GM23338 (cell line): Measurements from ENCODE around the gene SEMA4F. TPM values are rescaled to one million over a fixed set of nuclear protein-coding genes. Genes with fewer than 3 reads are reported as not detected.

Source experiments
- ATAC-seq: fragments of 200-7000 bp; cut with Tn5 transposase; 3 replicates; pipeline ENCODE4 v1.9.1; 2020
- DNase-seq: peaks from one replicate; pipeline ENCODE4 v3.0.0-alpha.2; 2015; ENCODE audit warnings: low spot score
- H2AFZ ChIP-seq: fragments of 200-600 bp; sonication (generic); 2 replicates; pipeline ENCODE4 v1.8.0; 2016; ENCODE audit warnings: antibody characterized with exemption, mild to moderate bottlenecking, moderate library complexity
- H3F3A ChIP-seq: fragments of 200-600 bp; sonication (generic); replicated peaks from 2 replicates; pipeline ENCODE4 v1.8.0; 2017; ENCODE audit warnings: antibody characterized with exemption, mixed run types, low read depth
- H3K27ac ChIP-seq: fragments of 200-600 bp; sonication (generic); 2 replicates; pipeline ENCODE4 v1.6.1; 2016; ENCODE audit warnings: low read depth
- H3K27me3 ChIP-seq: fragments of 200-600 bp; sonication (generic); 2 replicates; pipeline ENCODE4 v1.8.0; 2016; ENCODE audit warnings: mild to moderate bottlenecking, mixed run types, moderate library complexity; ENCODE audit not compliant: insufficient read depth
- H3K36me3 ChIP-seq: fragments of 200-600 bp; sonication (generic); 2 replicates; pipeline ENCODE4 v1.8.0; 2016; ENCODE audit warnings: mild to moderate bottlenecking; ENCODE audit not compliant: insufficient read depth
- H3K4me1 ChIP-seq: fragments of 200-600 bp; sonication (generic); 2 replicates; pipeline ENCODE4 v1.8.0; 2016; ENCODE audit warnings: mild to moderate bottlenecking, moderate library complexity; ENCODE audit not compliant: insufficient read depth
- H3K4me2 ChIP-seq: fragments of 200-600 bp; sonication (generic); 2 replicates; pipeline ENCODE4 v1.7.1; 2017; ENCODE audit warnings: mixed run types
- H3K4me3 ChIP-seq: fragments of 200-600 bp; sonication (generic); 2 replicates; pipeline ENCODE4 v1.6.1; 2016; ENCODE audit warnings: mixed run types
- H3K79me2 ChIP-seq: fragments of 200-600 bp; sonication (generic); replicated peaks from 2 replicates; pipeline ENCODE4 v1.8.0; 2017; ENCODE audit warnings: mild to moderate bottlenecking; ENCODE audit not compliant: insufficient read depth
- H3K9me2 ChIP-seq: fragments of 200-600 bp; sonication (generic); 2 replicates; pipeline ENCODE4 v1.8.0; 2017; ENCODE audit not compliant: insufficient read depth
- H4K20me1 ChIP-seq: fragments of 200-600 bp; sonication (generic); replicated peaks from 2 replicates; pipeline ENCODE4 v1.8.0; 2017; ENCODE audit warnings: mild to moderate bottlenecking; ENCODE audit not compliant: insufficient read depth
- H3K27ac Mint-ChIP-seq: 2 replicates; pipeline ENCODE4 v1.8.0; 2020; ENCODE audit warnings: inconsistent platforms, mild to moderate bottlenecking, moderate library complexity, mixed read lengths
- H3K27me3 Mint-ChIP-seq: 3 replicates; pipeline ENCODE4 v1.8.0; 2022; ENCODE audit warnings: low read depth, mild to moderate bottlenecking, moderate library complexity, mixed read lengths, inconsistent platforms; ENCODE audit not compliant: insufficient read depth, poor library complexity
- H3K36me3 Mint-ChIP-seq: 3 replicates; pipeline ENCODE4 v1.8.0; 2021; ENCODE audit warnings: low read depth, mild to moderate bottlenecking, inconsistent platforms, moderate library complexity, mixed read lengths
- H3K4me1 Mint-ChIP-seq: 3 replicates; pipeline ENCODE4 v1.8.0; 2020; ENCODE audit warnings: mild to moderate bottlenecking, inconsistent platforms, mixed read lengths
- H3K4me3 Mint-ChIP-seq: 3 replicates; pipeline ENCODE4 v1.8.0; 2021; ENCODE audit warnings: moderate library complexity, mild to moderate bottlenecking, inconsistent platforms, mixed read lengths
- H3K9me3 Mint-ChIP-seq: 3 replicates; pipeline ENCODE4 v1.8.0; 2020; ENCODE audit warnings: moderate library complexity, mild to moderate bottlenecking, inconsistent platforms, mixed read lengths
- EZH2phosphoT487 ChIP-seq: fragments of 200-600 bp; sonication (generic); IDR thresholded peaks from one replicate; pipeline ENCODE4 v1.8.1; 2018; ENCODE audit warnings: antibody characterized with exemption; ENCODE audit not compliant: unreplicated experiment
- NANOG ChIP-seq: IDR thresholded peaks from 2 replicates; pipeline ENCODE4 v1.6.1; 2016; ENCODE audit warnings: antibody characterized with exemption, borderline replicate concordance
- POLR2AphosphoS5 ChIP-seq: IDR thresholded peaks from 2 replicates; pipeline ENCODE4 v1.6.1; 2016; ENCODE audit warnings: antibody characterized with exemption, low read depth
- ZNF462 ChIP-seq: fragments of 250-450 bp; sonication (Bioruptor Pico); IDR thresholded peaks from 2 replicates; pipeline ENCODE4 v1.5.0; 2020; ENCODE audit warnings: mild to moderate bottlenecking, moderate library complexity
- polyA plus RNA-seq: library from polyadenylated mRNA; unstranded; fragments of >200 nt; fragmentation: Nextera tagmentation; extraction: Ambion mirVana; gene quantifications from 2 replicates; pipeline ENCODE4 v1.2.1, GENCODE V29; 2016
- total RNA-seq: library from RNA; depleted of rRNA; stranded (reverse); fragments of >200 nt; shearing (Covaris generic); gene quantifications from 2 replicates; pipeline ENCODE4 v1.2.3, GENCODE V29; 2014
- TF ChIP-seq, protein P1 (sequence below): IDR thresholded peaks from one replicate; pipeline ENCODE4 v1.6.1; 2018; ENCODE audit warnings: antibody characterized with exemption; ENCODE audit not compliant: unreplicated experiment

SEMA4F gene
- total and polyA plus RNA-seq, 2 experiments from 2014 or later: 2.2 to 3.2 TPM

GRCh38 chr2:74671479-74671878 is 17.4 kb downstream of the SEMA4F start:
- H3K4me1 Mint-ChIP-seq: no peaks in the 10 kb centered on the region

More at GRCh38 chr2:74671479-74671878, 17.4 kb downstream of the SEMA4F start:
- Mint-ChIP-seq H3K36me3 (no peaks in the 10 kb centered on the region; the same call in 2 of the 3 replicates), H3K4me3 (no peak overlapping the region), H3K27me3 (peaks cover 2% of the 10 kb centered on the region), H3K27ac (no peak overlapping the region), H3K9me3 (no peaks in the 10 kb centered on the region)
- no peak overlapping the region for H2AFZ ChIP-seq
- H3K4me1 ChIP-seq: no peaks in the 10 kb centered on the region
- no peak for TF ChIP-seq EZH2phosphoT487
- no peak for TF ChIP-seq ZNF462
- no peak for TF ChIP-seq NANOG
- TF ChIP-seq POLR2AphosphoS5: no peak
- TF ChIP-seq, protein P1, sequence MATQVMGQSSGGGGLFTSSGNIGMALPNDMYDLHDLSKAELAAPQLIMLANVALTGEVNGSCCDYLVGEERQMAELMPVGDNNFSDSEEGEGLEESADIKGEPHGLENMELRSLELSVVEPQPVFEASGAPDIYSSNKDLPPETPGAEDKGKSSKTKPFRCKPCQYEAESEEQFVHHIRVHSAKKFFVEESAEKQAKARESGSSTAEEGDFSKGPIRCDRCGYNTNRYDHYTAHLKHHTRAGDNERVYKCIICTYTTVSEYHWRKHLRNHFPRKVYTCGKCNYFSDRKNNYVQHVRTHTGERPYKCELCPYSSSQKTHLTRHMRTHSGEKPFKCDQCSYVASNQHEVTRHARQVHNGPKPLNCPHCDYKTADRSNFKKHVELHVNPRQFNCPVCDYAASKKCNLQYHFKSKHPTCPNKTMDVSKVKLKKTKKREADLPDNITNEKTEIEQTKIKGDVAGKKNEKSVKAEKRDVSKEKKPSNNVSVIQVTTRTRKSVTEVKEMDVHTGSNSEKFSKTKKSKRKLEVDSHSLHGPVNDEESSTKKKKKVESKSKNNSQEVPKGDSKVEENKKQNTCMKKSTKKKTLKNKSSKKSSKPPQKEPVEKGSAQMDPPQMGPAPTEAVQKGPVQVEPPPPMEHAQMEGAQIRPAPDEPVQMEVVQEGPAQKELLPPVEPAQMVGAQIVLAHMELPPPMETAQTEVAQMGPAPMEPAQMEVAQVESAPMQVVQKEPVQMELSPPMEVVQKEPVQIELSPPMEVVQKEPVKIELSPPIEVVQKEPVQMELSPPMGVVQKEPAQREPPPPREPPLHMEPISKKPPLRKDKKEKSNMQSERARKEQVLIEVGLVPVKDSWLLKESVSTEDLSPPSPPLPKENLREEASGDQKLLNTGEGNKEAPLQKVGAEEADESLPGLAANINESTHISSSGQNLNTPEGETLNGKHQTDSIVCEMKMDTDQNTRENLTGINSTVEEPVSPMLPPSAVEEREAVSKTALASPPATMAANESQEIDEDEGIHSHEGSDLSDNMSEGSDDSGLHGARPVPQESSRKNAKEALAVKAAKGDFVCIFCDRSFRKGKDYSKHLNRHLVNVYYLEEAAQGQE: no peak
- H3F3A ChIP-seq: no peaks in the 10 kb centered on the region
- H3K36me3 ChIP-seq: no peaks in the 10 kb centered on the region
- H4K20me1 ChIP-seq: no peaks in the 10 kb centered on the region
- H3K4me2 ChIP-seq: no peak overlapping the region
- no peaks in the 10 kb centered on the region for H3K27me3 ChIP-seq
- no peak overlapping the region for H3K4me3 ChIP-seq
- no peaks in the 10 kb centered on the region for H3K9me2 ChIP-seq
- no peak for ATAC-seq
- DNase-seq: no peak
- H3K79me2 ChIP-seq: no peaks in the 10 kb centered on the region
- H3K27ac ChIP-seq: no peak overlapping the region
